Measurements from ENCODE around the gene SPINK8. TPM values are rescaled to one million over a fixed set of nuclear protein-coding genes. Genes with fewer than 3 reads are reported as not detected.

Gene SPINK8
- total and polyA plus RNA-seq, 2 donors (not counting 1 experiment from before 2014, with no cell fraction given), result not detected

DNA sequence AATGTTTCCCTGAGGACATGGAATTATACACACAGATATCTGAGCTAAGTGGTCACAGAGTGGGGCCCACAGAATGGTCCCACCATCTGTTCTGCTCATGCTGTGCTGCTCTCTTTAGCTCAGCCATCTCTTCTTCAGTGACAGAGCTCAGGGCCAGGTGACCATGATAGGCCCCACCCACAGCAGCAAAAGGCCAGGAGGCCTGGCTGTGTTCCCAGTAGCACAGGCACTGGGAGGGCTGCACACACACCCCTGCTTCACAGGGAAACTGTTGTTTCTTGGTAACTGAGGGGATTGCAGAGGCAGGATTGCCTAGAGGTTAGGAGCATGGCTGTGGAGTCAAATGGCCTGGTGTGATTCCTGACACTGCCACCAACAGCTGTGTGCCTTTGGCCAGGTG lies 33.7 kb upstream of the SPINK8 start:
- intact Hi-C loops (cut with micrococcal nuclease), result loop anchor here (10.0 kb wide), 1 partner anchor 82 kb away; no protein-coding TSS in a partner anchor
- no peak for ATAC-seq (ENCODE audit: low read depth)
- ChIA-PET CTCF (interaction anchor here (0.6 kb wide), 1 partner anchor 112 kb away, joined by 3 read pairs; no protein-coding TSS in a partner anchor), POLR2A (interaction anchor here (0.6 kb wide), 1 partner anchor 676 kb away, joined by 6 read pairs; no protein-coding TSS in a partner anchor)
- H3K4me3 Mint-ChIP-seq, result no peak overlapping the region
- no peak overlapping the region for H3K4me2 ChIP-seq (replicated peaks; ENCODE audit: low read depth, low read length, poor library complexity, severe bottlenecking)
- no peaks in the 10 kb centered on the region for H3K36me3 ChIP-seq (replicated peaks in 1 of 2; ENCODE audit: control extremely low read depth in 1 of 2, control insufficient read depth in 1 of 2, extremely low read depth in 1 of 2, insufficient read depth in 2 of 2, low read length in 1 of 2)
- no peaks in the 10 kb centered on the region for H3K4me1 ChIP-seq (ENCODE audit: control insufficient read depth in 2 of 2, insufficient read depth in 2 of 2, low read length in 2 of 2)
- no peak for DNase-seq
- H3K27me3 Mint-ChIP-seq, result no peaks in the 10 kb centered on the region
- no peaks in the 10 kb centered on the region for H4K20me1 ChIP-seq (ENCODE audit: control insufficient read depth, insufficient read depth, low read length, poor library complexity, severe bottlenecking)
- H3K27ac Mint-ChIP-seq, result no peak overlapping the region
- no peak for TF ChIP-seq EZH2 (IDR thresholded peaks at IDR 0.05; ENCODE audit: borderline replicate concordance, insufficient read depth, low read depth, low read length, poor library complexity, severe bottlenecking)
- TF ChIP-seq, protein P1, sequence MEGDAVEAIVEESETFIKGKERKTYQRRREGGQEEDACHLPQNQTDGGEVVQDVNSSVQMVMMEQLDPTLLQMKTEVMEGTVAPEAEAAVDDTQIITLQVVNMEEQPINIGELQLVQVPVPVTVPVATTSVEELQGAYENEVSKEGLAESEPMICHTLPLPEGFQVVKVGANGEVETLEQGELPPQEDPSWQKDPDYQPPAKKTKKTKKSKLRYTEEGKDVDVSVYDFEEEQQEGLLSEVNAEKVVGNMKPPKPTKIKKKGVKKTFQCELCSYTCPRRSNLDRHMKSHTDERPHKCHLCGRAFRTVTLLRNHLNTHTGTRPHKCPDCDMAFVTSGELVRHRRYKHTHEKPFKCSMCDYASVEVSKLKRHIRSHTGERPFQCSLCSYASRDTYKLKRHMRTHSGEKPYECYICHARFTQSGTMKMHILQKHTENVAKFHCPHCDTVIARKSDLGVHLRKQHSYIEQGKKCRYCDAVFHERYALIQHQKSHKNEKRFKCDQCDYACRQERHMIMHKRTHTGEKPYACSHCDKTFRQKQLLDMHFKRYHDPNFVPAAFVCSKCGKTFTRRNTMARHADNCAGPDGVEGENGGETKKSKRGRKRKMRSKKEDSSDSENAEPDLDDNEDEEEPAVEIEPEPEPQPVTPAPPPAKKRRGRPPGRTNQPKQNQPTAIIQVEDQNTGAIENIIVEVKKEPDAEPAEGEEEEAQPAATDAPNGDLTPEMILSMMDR (IDR thresholded peaks at IDR 0.05), result no peak
- H3K27me3 ChIP-seq (replicated peaks in 1 of 4; ENCODE audit: control extremely low read depth in 1 of 4, control insufficient read depth in 3 of 4, insufficient read depth in 4 of 4, low read length in 3 of 4), result no peaks in the 10 kb centered on the region
- no peaks in the 10 kb centered on the region for H3K4me1 Mint-ChIP-seq
- no peak overlapping the region for H3K4me3 ChIP-seq (ENCODE audit: control extremely low read depth in 1 of 5, extremely low read depth in 1 of 5, insufficient read depth in 1 of 5, low read depth in 2 of 5, low read length in 4 of 5)
- H3K27ac ChIP-seq (ENCODE audit: low read length in 2 of 2), result no peak overlapping the region
- no peak overlapping the region for H3K9ac ChIP-seq (ENCODE audit: low read length)
- peaks cover 0 to 4% (median 0%) of the 10 kb centered on the region in 3 donors for H3K9me3 ChIP-seq (ENCODE audit: control extremely low read depth in 1 of 3, control insufficient read depth in 2 of 3, insufficient read depth in 1 of 3, low read length in 2 of 3)
- H3K9me3 Mint-ChIP-seq (ENCODE audit: insufficient read depth), result peaks cover 2% of the 10 kb centered on the region
- H3K79me2 ChIP-seq (ENCODE audit: control insufficient read depth, insufficient read depth, low read length), result no peaks in the 10 kb centered on the region
- no peak overlapping the region for H2AFZ ChIP-seq (ENCODE audit: insufficient read depth, low read depth, low read length, poor library complexity, severe bottlenecking)

DNA sequence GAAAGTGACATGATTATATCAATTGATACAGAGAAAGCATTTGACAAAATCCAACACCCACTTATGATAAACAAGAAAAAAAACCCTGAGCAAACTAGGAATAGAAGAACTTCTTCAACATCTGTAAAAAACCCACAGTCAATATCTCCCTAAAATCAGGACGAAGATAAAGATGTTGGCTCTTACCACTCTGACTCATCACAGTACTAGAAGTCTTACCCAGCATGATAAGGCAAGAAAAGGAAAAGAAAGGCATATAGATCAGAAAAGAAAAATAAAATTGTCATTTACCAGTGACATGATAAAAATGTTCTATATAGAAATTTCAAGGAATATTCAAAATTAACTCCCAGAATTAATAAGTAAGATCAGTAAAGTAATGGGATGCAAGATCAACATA lies 31.4 kb upstream of the SPINK8 start:
- Histone ChIP-seq H3K27ac (ENCODE audit: low read length in 2 of 2) (no peak overlapping the region), H4K20me1 (ENCODE audit: control insufficient read depth, insufficient read depth, low read length, poor library complexity, severe bottlenecking) (no peaks in the 10 kb centered on the region), H3K9ac (ENCODE audit: low read length) (no peak overlapping the region), H2AFZ (ENCODE audit: insufficient read depth, low read depth, low read length, poor library complexity, severe bottlenecking) (no peak overlapping the region), H3K79me2 (ENCODE audit: control insufficient read depth, insufficient read depth, low read length) (no peaks in the 10 kb centered on the region), H3K4me2 (replicated peaks; ENCODE audit: low read depth, low read length, poor library complexity, severe bottlenecking) (no peak overlapping the region), H3K4me1 (ENCODE audit: control insufficient read depth in 2 of 2, insufficient read depth in 2 of 2, low read length in 2 of 2) (no peaks in the 10 kb centered on the region), H3K4me3 (ENCODE audit: control extremely low read depth in 1 of 5, extremely low read depth in 1 of 5, insufficient read depth in 1 of 5, low read depth in 2 of 5, low read length in 4 of 5) (no peak overlapping the region), H3K36me3 (replicated peaks in 1 of 2; ENCODE audit: control extremely low read depth in 1 of 2, control insufficient read depth in 1 of 2, extremely low read depth in 1 of 2, insufficient read depth in 2 of 2, low read length in 1 of 2) (no peaks in the 10 kb centered on the region), H3K27me3 (replicated peaks in 1 of 4; ENCODE audit: control extremely low read depth in 1 of 4, control insufficient read depth in 3 of 4, insufficient read depth in 4 of 4, low read length in 3 of 4) (no peaks in the 10 kb centered on the region), H3K9me3 (ENCODE audit: control extremely low read depth in 1 of 3, control insufficient read depth in 2 of 3, insufficient read depth in 1 of 3, low read length in 2 of 3) (peaks cover 0 to 13% (median 0%) of the 10 kb centered on the region in 3 donors)
- no CpG with 5 or more reads among the region's 1 CpG for WGBS (ENCODE audit: insufficient coverage)
- POLR2A ChIA-PET, result no interaction called here
- H3K27me3 Mint-ChIP-seq, result peaks cover 4% of the 10 kb centered on the region
- intact Hi-C loops (cut with micrococcal nuclease), result loop anchor here (10.0 kb wide), 1 partner anchor 80 kb away; no protein-coding TSS in a partner anchor
- DNase-seq (no peak), ATAC-seq (ENCODE audit: low read depth) (no peak)
- CTCF ChIA-PET, result no interaction called here
- H3K9me3 Mint-ChIP-seq (ENCODE audit: insufficient read depth), result peaks cover 11% of the 10 kb centered on the region
- no peak overlapping the region for H3K4me3 Mint-ChIP-seq
- H3K4me1 Mint-ChIP-seq, result no peaks in the 10 kb centered on the region
- H3K27ac Mint-ChIP-seq, result no peak overlapping the region
- no peak for TF ChIP-seq EZH2 (IDR thresholded peaks at IDR 0.05; ENCODE audit: borderline replicate concordance, insufficient read depth, low read depth, low read length, poor library complexity, severe bottlenecking)
- TF ChIP-seq, protein P1 (IDR thresholded peaks at IDR 0.05), result no peak

Measured in B cell (primary cell).